GM15510 (cell line): ENCODE measurements around the gene PIGM.

Source experiments
- POLR2A ChIP-seq: IDR thresholded peaks from 3 replicates; pipeline ENCODE4 v1.6.1; 2011; ENCODE audit warnings: borderline replicate concordance; ENCODE audit not compliant: insufficient read length; ENCODE audit errors: extremely low read depth

The PIGM gene

DNA sequence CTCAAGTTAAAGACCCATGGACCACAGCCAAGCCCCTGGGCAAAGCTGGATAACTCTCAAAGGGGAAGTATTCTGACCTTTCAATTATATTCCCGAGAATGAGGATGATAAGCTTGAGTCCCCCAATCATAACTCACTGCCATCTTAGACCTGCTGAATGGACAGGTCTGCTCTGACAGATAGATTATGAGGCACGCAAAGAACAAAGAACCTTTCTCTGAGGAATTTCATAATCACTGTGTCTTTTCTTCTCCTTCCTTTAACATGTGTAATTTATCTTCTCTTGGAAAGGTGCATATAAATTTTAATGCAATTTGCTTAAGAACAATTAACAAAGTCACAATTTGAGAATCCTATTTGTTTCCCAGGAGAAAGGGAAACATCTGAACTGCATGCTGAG, 22.0 kb downstream of the PIGM start:
- no peak for TF ChIP-seq POLR2A

DNA sequence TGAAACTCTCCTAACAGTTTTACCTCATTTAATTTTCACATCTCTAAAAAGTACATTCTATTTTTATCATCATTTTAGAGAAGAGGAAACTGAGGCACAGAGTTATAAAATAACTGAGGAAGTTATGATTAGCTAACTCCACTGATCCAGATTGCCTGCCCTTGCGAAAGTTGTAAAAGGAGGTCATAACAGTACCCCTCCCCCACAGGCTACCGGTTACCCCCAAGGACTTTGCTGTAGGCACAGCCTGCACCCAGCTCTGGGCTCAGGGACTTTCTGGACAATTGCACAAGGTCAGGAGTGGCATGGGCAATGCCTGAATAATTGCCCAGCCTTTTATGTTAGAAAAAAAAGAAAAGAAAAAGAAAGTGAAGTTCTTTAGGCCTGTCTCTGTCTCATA, 22.7 kb downstream of the PIGM start:
- no peak for TF ChIP-seq POLR2A

DNA sequence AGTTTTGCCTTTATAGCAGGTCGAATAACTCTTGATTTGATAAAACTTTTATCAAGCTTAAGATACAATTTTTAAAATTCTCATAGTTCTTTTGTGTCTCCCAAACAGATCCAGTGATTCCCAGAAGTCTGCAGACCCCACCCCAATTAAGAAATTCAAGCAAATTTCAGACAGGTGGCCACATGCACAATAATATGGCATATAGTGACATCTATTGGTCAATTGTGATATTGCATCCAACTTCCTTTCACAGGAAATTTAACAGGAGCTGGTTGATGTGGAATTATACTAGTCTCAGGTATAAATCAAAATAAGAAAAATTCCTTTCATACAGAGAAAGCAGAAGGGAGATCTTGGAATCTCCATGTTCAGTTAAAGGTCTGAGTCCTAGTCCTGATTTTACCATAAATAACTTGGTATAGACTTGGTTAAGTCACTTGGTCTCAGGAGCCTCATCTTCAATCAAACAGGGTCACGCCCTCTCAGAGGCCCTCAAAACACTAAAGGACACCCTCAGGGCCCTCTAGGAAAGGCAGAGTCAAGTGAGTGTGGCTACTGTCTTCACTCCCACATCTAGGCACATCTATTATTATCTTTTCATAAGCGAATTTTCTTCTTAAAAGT, 24.1 kb downstream of the PIGM start:
- no peak for TF ChIP-seq POLR2A

DNA sequence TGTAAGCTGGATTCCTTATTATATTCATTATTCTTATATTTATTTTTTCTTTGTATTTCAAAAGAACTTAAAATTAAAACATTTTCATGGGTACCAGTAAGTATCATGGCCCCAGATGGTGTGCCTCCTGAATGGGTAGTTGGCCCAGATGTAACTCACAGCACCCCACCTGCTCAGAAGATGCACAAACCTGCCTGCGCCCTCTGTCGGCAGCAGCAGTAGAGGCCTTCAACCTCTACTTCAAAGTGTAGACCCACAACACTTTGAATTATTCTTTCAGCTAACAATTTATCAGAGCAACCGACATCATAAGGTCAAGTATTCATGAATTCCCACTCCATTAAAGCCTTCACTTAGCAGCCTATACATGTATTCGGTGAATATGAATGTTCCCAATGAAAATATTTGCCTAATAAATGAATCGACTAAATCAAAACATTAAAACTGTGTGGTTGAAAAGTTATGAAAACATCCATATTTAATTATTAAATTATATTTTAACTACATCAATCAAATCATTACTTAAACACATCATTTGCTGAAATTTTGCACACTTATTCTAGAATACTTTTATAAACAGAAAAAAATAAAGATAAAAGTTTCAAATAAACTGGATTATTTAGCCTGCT, 25.4 kb downstream of the PIGM start:
- TF ChIP-seq POLR2A = no peak

DNA sequence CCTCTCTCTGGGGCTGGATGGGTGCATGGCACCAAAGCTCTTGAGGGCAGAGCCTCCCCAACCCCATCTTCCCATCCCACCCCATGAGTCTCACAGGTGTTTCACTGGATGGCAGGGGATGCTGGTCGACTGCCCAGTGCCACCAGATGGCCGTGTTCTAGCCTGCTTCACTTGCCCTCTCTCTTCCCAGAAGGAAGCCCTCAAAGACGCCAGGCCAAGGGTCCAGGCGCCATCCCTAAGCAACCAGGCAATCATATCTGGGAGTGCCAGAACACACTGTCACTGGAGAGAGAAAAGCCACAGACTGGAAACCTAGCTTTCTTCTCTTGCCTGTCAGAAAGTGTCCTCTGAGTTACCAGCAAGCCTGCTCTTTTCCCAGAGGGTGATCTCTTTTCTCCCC, 26.7 kb downstream of the PIGM start:
- no peak for TF ChIP-seq POLR2A

DNA sequence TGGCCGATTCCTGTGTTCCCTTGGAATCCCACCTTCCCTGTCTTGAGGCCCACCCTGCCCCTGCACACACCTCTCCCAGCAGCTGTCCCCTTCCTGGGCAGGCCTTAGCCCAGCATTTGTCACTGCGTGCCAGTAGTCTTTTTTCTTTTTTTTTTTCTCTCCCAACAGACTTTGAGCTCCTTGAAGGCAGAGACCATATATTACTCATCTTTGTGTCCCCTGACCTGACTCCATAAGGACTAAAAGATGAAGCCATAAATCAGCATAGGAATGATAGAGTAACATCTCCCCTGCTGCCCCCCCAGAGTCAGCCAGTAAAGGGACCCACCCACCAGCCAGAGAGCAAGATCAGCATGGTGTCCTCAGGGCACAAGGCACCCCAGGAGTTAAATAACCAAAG, 27.4 kb downstream of the PIGM start:
- TF ChIP-seq POLR2A = no peak

DNA sequence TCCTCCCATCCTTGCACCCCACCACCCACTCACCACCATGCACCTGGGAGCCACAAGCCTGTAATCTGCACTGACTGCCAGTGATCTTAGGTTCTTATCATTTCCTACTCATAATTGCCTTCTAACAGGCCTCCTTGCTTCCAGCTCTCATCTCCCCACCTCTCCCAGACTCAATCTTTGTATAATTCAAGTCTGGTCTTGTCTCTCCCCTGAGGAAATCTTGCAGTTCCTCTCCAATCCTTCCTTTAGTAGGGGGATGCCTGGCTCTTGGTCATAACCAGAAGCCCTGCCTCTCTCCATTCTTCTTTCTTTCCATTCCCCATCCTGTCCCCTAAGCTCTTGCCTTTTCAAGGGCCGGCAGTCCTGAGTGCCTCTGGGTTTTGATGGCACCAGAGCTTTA, 27.8 kb downstream of the PIGM start:
- no peak for TF ChIP-seq POLR2A

DNA sequence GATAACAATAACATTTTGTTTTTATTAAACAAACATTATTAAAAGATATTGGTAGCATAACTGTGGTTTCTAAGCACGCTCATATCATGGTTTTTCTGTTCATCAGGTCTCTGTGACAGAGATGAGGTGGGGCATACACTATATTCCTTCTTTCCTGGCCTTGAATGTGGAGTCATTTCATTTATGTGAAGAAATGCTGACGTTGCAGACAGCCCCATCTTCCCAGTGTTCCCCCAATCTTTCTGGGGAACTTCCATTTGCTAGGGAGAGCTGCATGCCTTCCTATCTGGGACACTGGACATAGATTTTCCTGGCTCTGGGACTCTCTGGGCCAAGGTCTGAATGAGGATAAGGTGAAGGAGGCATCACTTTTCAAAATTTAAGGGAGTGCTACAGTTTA, 30.4 kb downstream of the PIGM start:
- no peak for TF ChIP-seq POLR2A

DNA sequence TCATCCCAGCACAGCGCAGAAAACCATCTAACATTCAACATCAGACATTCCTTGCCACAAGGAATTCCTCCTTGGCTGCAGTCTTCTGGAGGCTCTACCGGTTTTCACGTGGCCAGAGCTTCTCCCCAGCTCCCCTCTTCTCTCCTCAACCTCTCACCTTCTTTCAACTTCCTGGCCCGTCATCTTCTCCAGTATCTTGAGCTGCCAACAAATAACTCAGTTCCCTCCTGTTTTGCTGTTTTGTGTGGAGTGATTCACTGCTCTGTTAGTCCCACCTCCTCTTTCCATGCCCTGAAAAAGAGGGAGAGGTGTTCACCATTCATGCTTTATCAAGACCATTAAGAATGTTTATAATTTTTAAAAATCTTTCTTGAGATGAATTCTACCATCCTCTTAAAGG, 32.6 kb downstream of the PIGM start:
- no peak for TF ChIP-seq POLR2A

DNA sequence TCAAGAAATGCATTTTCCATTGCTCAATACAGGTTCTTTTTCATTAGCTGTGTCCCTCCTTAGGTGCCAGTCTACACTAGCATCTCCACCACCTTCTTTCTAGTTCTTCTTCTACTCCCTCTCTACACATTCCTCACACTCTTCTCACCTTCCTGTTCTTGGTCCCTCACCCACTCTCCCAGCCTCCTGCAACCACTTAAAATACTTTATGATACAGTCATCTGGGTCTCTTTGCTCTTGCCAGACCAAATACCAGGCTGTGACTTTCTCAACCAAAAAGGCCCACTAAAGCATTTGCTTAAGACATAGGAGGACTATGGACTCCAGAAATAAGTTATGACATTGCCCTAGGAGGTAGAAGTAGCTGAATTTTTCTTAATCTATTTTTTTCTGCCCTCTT, 35.1 kb downstream of the PIGM start:
- TF ChIP-seq POLR2A = no peak

DNA sequence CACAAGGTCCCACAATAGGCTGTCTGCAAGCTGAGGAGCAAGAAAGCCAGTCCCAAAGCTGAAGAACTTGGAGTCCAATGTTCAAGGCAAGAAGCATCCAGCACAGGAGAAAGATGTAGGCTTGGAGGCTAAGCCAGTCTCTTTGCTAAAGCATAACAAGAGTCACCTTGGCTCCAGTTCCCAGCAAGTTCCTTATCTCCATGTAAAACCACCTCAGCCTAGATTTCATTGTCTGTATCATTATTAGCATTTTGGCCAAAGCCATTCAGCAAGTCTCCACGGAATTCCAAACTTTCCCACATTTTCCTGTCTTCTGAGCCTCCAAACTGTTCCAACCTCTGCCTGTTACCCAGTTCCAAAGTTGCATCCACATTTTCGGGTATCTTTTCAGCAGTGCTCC, 36.9 kb downstream of the PIGM start:
- TF ChIP-seq POLR2A = no peak

DNA sequence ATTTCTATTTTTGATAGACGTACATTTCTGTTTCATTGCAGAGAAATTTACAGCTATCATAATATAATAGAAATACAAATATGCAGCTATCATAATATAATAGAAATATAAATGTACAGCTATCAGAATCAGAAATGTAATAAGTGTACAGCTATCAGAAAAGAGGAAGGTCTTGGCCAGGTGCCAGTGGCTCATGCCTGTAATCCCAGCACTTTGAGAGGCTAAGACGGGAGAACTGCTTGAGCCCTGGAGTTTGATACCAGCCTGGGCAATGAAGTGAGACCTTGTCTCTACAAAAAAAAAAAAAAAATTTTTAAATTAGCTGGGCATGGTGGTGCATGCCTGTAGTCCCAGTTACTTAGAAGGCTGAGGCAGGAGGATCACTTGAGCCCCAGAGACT, 37.9 kb downstream of the PIGM start:
- TF ChIP-seq POLR2A = no peak

DNA sequence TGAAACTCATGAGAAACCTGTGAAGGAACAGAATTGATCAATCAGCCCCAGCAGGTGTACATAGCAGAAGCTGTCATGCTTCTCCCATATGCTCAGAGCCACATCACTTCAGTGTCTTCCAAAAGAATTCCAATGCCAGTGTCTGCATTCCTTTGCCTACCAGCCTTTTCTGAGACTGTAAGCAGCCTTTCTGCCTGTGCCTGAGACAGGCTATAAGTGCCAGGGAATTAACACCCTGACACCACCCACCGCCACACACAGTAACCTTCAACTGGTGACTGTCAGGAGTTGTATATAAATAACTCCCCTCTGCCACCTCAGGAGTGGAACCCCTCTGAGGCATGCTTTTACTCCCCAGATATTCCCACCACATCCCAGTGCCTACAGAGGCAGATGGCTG, 39.6 kb downstream of the PIGM start:
- TF ChIP-seq POLR2A = no peak

DNA sequence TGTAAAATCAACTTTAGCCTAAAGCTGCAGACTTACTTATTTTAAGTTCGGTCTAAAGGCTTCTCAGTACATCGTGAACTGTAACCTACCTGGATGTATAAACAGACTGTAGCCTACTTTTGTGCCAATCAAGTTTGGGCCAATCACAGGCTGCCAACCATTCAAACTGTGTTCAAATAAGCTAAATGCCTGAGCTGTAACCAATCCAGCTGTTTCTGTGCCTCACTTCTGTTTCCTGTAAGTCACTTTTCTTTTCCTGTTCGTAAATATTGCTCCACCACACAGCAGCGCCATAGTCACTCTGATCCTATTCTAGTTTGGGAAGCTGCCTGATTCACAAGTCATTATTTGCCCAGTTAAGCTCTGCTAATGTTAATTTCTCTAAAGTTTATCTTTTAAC, 40.3 kb downstream of the PIGM start:
- TF ChIP-seq POLR2A = no peak

DNA sequence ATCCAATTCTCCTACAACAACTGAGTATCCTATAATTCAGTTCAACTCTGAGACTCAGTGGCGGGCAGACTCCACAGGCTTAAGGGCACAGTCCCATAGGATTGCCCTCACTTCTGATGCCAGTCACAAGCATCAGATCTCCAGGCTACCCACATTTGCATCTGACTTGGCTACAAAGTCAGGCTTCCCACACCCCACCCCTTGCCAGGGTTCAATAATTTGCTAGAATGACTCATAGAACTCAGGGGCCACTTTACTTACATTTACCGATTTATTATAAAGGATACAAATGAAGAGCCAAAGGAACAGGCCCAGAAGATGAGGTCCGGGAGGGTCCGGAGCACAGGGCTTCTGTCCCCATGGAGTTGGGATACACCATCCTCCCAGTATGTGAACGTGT, 41.8 kb downstream of the PIGM start:
- no peak for TF ChIP-seq POLR2A

DNA sequence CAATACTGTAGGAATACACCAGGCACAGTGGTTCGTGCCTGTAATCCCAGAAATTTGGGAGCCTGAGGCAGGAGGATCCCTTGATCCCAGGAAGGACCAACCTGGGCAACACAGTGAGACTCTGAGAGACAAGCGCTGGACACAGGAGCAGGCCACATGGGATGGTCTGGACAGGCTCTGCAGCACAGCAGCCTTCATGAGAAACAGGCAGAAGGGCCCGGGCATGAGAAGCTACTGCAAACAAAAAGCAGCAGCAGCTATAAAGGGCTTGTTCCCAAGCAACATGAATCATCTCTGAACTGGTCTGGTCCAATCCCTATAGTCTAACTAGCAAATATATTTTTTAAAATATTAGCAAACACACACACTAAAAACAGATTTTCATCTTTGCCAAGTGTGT, 42.2 kb downstream of the PIGM start:
- TF ChIP-seq POLR2A = no peak

DNA sequence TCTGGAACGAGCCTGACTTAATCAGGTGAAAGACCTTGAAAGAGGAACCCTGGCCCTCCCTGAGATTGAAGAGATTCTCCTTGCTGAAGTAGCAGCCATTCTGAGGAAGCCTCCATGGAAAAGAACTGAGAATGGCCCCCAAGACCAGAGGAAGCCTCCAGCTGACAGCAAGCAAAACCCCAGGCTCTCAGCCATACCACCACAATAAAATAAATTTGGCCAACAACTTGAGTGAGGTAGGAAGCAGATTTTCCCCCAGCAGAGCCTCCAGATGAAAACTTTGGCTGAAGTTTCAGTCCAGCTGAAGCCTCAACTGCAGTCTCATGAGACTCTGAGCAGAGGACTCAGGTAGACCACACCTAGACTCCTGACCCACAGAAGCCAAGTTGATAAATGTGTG, 43.8 kb downstream of the PIGM start:
- no peak for TF ChIP-seq POLR2A
